ENCODE results near the gene CDC6. TPM values are rescaled to one million over a fixed set of nuclear protein-coding genes. Genes with fewer than 3 reads are reported as not detected.

Gene CDC6
- total RNA-seq, 1 experiment from 2014 or later = 44.9 TPM

GRCh38 chr17:40291281-40291664, 3.6 kb downstream of the CDC6 start:
- H2AFZ ChIP-seq = no peak overlapping the region
- BruUV-seq (replicated peaks) = no TSS peak
- intact Hi-C loops (cut with micrococcal nuclease; ENCODE audit: unreplicated experiment) = no loop called here
- CTCF ChIA-PET = no interaction called here
- H3F3A ChIP-seq (ENCODE audit: insufficient read depth, low read depth) = peaks cover 56% of the 10 kb centered on the region
- no peaks in the 10 kb centered on the region; the same call in 1 of the 2 replicates for H4K20me1 ChIP-seq (ENCODE audit: insufficient read depth)
- DNase-seq = no peak
- peaks cover 26% of the 10 kb centered on the region for H3K36me3 ChIP-seq (ENCODE audit: low read depth)
- H3K9me2 ChIP-seq (ENCODE audit: insufficient read depth) = no peaks in the 10 kb centered on the region
- peaks cover 27% of the 10 kb centered on the region for H3K4me1 ChIP-seq (replicated peaks; ENCODE audit: insufficient read depth)
- H3K79me2 ChIP-seq (ENCODE audit: low read depth) = peaks cover 42% of the 10 kb centered on the region
- H3K27ac ChIP-seq = no peak overlapping the region
- H3K27me3 ChIP-seq (ENCODE audit: insufficient read depth, low read depth) = no peaks in the 10 kb centered on the region
- no peak overlapping the region for H3K4me3 ChIP-seq
- POLR2A ChIA-PET (ENCODE audit: unreplicated experiment) = no interaction called here
- H3K9me3 ChIP-seq (ENCODE audit: insufficient read depth, low read depth) = no peaks in the 10 kb centered on the region
- no peak overlapping the region for H3K4me2 ChIP-seq
- TF ChIP-seq, protein P1, sequence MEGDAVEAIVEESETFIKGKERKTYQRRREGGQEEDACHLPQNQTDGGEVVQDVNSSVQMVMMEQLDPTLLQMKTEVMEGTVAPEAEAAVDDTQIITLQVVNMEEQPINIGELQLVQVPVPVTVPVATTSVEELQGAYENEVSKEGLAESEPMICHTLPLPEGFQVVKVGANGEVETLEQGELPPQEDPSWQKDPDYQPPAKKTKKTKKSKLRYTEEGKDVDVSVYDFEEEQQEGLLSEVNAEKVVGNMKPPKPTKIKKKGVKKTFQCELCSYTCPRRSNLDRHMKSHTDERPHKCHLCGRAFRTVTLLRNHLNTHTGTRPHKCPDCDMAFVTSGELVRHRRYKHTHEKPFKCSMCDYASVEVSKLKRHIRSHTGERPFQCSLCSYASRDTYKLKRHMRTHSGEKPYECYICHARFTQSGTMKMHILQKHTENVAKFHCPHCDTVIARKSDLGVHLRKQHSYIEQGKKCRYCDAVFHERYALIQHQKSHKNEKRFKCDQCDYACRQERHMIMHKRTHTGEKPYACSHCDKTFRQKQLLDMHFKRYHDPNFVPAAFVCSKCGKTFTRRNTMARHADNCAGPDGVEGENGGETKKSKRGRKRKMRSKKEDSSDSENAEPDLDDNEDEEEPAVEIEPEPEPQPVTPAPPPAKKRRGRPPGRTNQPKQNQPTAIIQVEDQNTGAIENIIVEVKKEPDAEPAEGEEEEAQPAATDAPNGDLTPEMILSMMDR (conservative IDR thresholded peaks at IDR 0.05) = no peak
- no peak for TF ChIP-seq EZH2 (IDR thresholded peaks at IDR 0.05; ENCODE audit: low read depth)

DNA sequence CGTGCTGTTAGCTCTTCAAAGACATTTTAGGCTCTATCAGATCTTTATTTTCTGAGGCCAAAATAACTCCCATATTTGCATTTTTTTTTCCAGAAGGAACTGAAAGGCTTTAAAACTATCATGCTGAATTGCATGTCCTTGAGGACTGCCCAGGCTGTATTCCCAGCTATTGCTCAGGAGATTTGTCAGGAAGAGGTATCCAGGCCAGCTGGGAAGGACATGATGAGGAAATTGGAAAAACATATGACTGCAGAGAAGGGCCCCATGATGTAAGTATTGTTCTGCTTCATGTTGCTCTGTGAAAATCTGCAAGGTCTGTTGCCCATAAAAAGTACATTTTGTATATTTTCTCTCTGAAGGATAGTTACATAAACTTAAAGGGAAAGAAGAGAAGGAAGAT, 5.7 kb downstream of the CDC6 start:
- Histone ChIP-seq H3K27me3 (ENCODE audit: insufficient read depth, low read depth) (no peaks in the 10 kb centered on the region), H3K36me3 (ENCODE audit: low read depth) (peaks cover 28% of the 10 kb centered on the region), H3K4me1 (replicated peaks; ENCODE audit: insufficient read depth) (peaks cover 16% of the 10 kb centered on the region), H3K9me2 (ENCODE audit: insufficient read depth) (no peaks in the 10 kb centered on the region), H4K20me1 (ENCODE audit: insufficient read depth) (no peaks in the 10 kb centered on the region; the same call in 1 of the 2 replicates), H3F3A (ENCODE audit: insufficient read depth, low read depth) (peaks cover 45% of the 10 kb centered on the region), H2AFZ (no peak overlapping the region), H3K4me3 (no peak overlapping the region), H3K9me3 (ENCODE audit: insufficient read depth, low read depth) (no peaks in the 10 kb centered on the region), H3K27ac (no peak overlapping the region), H3K79me2 (ENCODE audit: low read depth) (peaks cover 27% of the 10 kb centered on the region), H3K4me2 (no peak overlapping the region)
- intact Hi-C loops (cut with micrococcal nuclease; ENCODE audit: unreplicated experiment) = no loop called here
- ChIA-PET CTCF (interaction anchor here (0.5 to 0.7 kb wide), 2 partner anchors 133 to 254 kb away, joined by 3 read pairs; no protein-coding TSS in a partner anchor), POLR2A (ENCODE audit: unreplicated experiment) (no interaction called here)
- DNase-seq = no peak
- no TSS peak for BruUV-seq (replicated peaks)
- TF ChIP-seq, protein P1 (conservative IDR thresholded peaks at IDR 0.05) = no peak
- no peak for TF ChIP-seq EZH2 (IDR thresholded peaks at IDR 0.05; ENCODE audit: low read depth)

- intact Hi-C loops (cut with micrococcal nuclease; ENCODE audit: unreplicated experiment) = no loop called here
- Histone ChIP-seq H3K27ac (no peak overlapping the region), H3K9me3 (ENCODE audit: insufficient read depth, low read depth) (no peaks in the 10 kb centered on the region), H2AFZ (no peak overlapping the region), H3F3A (ENCODE audit: insufficient read depth, low read depth) (peaks cover 50% of the 10 kb centered on the region), H3K4me2 (no peak overlapping the region), H3K36me3 (ENCODE audit: low read depth) (peaks cover 23% of the 10 kb centered on the region), H3K4me1 (replicated peaks; ENCODE audit: insufficient read depth) (no peaks in the 10 kb centered on the region), H3K9me2 (ENCODE audit: insufficient read depth) (no peaks in the 10 kb centered on the region), H4K20me1 (ENCODE audit: insufficient read depth) (no peaks in the 10 kb centered on the region; the same call in 1 of the 2 replicates), H3K79me2 (ENCODE audit: low read depth) (peaks cover 7% of the 10 kb centered on the region; the same call in 1 of the 2 replicates), H3K27me3 (ENCODE audit: insufficient read depth, low read depth) (no peaks in the 10 kb centered on the region), H3K4me3 (no peak overlapping the region)
- BruUV-seq (replicated peaks) = no TSS peak
- ChIA-PET CTCF (no interaction called here), POLR2A (ENCODE audit: unreplicated experiment) (no interaction called here)
- TF ChIP-seq, protein P1 (conservative IDR thresholded peaks at IDR 0.05) = no peak
- no peak for TF ChIP-seq EZH2 (IDR thresholded peaks at IDR 0.05; ENCODE audit: low read depth)
- no peak for DNase-seq
These were observed 8.1 kb downstream of the CDC6 start for GRCh38 chr17:40295488-40296436.
